DMS53 (cell line): Measurements from ENCODE around the gene CTIF.

Source experiments
- DNase-seq: peaks from one replicate; lab custom pipeline; 2025; lab: John Stamatoyannopoulos, UW

CTIF gene

DNA sequence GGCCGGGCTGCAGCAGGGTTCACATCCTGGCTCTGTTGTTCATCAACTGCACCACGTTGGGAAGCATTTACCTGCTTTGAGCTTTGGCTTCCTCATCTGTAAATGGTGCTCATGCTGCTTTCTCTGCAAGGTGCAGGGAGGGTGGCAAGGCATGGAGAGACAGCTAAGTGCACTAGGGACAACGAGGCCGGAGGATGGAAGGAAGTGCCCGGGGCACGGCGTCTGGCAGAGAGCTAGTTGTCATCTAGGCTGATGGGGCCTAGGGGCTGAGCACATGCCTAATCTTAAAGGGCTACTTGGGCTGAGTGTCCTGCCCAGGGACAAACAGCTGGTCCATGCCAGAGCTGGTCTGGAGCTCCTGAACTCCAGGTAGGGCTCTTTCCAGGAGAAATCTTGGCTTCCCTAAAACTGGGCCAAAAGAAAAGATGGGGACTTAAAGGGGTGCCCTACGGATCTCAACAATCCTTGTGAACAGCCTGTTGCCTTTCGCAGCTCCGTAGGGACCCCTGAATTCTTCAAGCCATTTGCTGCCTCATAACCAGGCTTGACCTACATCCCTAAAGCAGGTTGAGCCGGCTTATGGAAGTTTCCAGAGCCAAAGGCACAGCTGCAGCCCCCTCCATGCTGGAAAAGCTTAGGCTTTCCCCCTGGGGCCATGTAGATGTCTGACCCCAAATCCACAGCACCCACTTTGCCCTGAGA is 281.1 kb downstream of the CTIF start:
- no peak for DNase-seq

DNA sequence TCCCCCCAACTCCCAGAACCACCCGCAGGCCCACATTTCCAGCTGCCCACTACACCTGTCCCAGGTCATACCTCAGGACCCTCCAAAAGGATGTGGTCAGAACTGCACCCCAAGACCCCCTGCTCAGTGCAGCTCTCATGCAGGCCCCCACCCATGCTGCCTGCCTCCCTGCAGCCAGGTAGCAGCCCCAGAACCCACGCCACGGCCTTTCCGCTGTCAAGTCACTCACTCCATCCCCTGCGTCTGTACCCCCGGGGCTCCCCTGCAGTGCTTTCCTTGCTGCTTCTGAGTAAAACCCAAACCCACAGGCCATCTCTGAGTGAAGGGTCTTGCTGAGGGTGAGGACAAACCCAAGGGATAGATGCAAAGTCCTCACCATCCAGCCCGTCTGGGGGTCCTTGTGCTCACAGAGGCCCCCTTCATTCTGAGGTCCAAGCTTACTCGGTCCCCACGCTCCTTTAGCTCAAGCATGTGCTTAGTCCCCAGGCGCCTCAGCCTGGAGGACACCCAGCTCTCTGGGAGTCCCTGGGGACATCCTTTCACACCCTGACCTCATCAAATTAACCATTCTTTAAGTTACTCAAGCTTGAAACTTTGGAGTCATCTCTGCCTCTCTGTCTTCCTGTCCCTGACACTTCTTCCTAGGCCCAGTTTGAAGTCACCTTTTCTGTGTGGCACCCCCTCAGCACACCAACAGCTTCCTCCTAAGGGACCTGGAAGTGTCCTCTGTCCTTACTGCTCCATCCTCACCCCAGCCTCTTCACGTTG is 281.8 kb downstream of the CTIF start:
- DNase-seq = no peak

DNA sequence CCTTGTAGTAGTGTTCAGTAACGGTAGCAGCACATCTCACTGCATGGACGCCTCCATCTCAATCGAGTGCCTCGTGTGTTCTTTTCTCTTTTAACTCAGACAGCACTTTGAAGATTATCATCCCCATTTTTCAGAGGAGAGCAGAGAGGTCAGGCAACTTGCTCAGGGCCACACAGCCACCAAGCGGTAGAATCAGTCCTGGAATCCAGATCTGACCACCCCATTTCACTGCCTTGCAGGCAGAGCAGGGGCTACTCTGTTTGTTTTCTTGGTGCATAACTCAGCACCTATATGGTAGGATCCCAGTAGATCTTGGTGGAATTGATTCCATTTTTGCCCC is 282.4 kb downstream of the CTIF start:
- DNase-seq = no peak

DNA sequence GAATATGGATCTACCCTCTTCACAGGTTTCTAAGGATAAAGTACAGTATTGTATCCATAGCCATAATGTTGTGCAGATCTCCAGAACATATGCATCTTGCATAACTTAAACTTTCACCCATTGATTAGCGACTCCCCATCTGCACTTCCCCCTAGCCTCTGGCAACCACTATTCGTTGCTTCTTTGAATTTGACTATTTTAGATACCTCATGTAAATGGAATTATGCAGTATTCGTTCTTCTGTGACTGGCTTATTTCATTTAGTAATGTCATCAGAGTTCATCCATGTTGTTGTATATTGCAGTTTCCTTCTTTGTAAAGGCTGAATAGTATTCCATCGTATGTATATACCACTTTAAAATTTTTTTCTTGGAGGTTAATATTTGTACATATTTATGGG is 283.0 kb downstream of the CTIF start:
- no peak for DNase-seq

DNA sequence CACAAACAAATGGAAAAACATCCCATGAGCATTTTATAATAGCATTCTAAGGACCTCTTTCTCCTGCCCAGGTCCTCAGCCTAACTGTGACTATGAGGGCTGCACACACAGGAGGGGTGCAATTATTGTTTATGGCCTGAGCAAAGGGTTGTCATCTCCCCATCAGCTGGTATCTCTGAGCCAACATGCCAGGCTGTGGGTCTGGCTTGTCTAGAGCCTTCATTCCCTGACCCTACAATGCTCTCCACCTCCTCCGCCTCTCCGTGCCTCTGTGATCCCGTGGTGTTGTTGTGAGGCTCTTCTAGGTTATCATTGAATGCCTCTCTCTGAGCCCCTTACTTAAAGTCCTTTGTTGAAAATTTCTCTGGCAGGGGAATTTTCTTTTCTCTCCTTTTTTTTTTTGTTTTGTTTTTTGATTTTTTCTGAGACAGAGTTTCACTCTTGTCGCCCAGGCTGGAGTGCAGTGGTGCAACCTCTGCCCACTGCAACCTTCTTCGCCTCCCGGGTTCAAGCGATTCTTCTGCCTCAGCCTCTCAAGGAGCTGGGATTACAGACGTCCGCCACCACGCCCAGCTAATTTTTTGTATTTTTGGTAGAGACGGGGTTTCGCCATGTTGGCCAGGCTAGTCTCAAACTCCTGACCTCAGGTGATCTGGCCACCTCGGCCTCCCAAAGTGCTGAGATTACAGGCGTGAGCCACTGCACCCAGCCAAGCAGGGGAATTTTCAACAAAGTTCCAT is 285.6 kb downstream of the CTIF start:
- DNase-seq = no peak

DNA sequence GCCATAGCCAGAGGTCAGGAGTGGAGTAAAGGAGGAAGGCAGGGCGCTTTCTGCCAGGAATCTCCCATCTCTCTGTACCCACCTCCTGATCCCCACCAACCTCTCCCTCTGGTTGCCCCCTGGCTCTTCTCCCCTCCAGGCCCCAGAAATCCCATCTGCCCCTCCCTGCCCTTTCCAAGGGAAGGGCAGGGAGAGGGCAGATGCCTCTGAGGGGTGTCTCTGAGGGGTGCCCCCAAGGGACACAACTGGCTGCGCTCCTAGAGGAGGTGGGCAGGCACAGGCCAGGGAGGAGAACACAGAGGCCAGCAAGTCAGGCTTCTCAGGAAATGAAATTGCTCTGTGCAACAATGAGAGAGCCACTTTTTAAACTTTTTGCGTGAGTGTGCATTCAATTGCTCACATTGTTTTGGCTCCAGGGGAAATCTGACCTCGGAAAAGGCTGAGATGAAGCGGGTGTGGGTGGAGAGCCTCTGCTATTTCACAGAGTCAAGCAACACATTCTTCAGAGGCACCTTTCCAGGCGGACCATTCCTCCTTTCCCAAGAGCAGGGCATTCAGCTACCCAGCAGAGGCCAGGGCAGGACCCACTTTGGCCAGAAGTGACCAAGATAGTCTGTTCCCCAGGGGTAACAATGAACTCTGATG is 286.4 kb downstream of the CTIF start:
- DNase-seq = no peak

DNA sequence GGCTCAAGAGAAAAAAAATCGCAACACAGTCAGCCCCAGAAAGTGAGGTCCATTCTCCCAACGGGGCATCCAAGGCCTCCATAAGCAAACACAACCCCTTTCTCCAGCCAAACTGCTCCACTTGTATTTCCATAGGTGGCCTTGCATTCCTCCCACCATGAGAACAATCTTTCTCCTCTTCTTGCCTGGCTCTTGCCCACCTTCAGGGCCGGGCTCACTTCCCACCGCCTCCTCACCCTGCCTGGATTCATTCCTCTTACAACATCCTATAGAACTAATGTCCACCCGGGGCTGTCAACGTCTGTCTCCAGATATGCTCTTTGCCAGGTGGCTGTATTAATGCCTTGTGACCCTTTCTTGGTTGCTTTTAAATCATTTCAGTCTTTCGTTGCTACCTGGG is 287.4 kb downstream of the CTIF start:
- no peak for DNase-seq

DNA sequence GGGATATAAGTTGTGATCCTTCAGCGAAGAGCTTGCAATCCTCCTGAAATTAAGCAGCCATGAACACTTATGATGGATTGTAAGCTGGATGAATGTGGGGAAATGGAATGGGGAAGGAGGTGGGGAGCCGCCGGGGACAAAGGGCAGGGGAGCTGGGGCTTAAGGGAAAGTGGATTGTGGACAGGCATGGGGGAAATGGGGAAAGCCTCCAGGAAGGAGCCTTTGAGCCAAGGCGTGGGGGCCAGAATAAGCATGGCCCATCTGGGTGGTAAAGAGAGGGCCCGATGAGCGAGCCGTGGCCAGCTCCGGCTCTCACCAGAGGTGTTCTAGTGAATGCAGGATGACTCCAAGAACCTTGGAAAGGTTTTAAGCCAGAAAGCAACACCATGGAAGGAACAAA is 288.0 kb downstream of the CTIF start:
- DNase-seq = no peak

DNA sequence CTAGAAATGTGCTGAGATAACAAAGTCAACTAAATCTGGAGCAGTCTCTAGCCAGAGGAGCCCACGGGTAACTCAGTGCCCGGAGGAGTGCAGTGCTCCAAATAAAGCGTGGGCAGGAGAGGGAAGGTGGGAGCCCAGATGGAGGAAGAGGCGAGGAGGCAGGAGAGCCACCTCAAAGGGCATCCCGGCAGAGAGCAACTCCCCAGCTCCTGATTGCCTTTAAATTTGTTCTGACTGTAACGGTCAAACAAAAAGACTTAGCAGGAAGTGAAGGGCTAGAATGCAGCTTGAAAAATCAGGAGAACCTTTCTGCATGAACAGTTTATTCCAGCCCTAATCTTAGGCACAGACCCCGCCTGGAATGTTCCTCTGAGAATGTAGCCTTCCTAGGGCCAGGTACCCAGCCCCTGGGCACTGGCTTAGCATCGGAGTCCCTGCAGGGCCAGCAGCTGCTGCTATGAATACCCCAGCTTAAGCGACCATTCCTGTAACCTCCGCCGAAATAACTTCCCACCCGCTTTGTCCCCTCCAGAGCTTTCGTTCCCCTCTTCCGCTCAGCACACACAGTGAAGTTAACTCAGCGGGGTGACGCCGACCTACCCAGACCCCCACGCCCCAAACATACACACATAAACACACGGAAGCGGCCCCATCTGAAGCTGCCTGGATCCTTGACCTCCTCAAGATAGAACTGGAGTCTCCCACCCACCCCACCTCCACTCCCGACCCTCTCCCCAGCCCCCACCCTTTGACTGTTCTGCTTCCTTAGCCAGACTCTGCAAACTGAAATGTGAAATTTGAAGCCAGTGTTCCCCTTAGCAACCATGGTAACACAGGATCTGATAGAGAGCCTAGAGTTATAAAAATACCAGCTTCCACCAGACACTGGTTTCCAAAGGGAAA is 288.7 kb downstream of the CTIF start:
- peak; percentile 23 for DNase-seq

DNA sequence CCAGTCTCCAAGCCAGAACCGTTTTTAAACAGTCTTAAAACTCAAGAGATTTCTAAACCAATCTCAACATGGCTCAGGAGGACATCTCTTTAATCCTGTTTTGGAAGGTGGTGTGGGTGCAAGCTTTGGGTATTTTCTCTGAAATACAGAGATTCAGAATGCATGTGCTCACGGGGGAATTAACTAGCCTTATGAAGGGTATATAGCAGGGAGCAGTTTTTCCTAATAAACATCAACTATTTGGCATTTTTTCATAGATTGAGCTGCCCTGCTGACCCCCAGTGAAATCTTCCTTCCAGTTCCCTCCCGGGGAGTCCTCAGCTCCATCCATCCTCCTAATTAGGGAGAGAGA is 289.3 kb downstream of the CTIF start:
- no peak for DNase-seq

DNA sequence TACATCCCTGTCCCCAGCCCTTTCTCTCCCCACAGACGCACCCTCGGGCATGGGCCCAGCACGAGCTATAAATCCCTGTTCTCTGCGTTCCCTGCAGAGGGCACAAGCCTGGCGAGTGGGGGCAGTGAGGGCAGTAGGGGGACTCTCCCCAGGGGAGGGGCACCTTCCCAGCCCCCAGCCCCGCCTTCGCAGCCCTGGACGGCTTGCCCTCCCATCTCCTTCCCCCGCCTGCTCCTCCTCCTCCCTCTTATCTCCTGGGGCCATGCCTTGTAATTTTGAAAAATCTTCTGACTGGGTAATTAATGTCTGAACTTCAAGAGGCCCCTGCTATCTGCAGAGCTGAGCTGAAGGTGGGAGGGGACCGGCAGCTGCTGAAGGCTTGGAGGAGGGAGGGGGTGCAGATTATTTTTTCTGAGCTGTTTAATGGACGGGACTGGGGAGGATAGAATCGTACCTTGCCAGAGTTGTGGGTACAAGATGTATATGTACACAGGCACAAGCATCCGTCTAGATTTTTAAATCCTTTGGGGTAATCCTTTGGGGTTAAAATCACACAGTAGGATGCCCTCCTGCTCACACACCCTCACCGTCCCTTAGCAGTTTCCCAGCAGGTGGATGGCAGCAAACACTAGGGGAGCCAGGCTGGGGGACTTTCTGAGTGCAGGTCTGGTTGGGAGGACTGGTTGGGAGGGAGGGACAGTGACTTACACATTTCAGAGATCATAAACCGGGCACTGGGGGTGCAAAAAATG is 290.0 kb downstream of the CTIF start:
- no peak for DNase-seq

DNA sequence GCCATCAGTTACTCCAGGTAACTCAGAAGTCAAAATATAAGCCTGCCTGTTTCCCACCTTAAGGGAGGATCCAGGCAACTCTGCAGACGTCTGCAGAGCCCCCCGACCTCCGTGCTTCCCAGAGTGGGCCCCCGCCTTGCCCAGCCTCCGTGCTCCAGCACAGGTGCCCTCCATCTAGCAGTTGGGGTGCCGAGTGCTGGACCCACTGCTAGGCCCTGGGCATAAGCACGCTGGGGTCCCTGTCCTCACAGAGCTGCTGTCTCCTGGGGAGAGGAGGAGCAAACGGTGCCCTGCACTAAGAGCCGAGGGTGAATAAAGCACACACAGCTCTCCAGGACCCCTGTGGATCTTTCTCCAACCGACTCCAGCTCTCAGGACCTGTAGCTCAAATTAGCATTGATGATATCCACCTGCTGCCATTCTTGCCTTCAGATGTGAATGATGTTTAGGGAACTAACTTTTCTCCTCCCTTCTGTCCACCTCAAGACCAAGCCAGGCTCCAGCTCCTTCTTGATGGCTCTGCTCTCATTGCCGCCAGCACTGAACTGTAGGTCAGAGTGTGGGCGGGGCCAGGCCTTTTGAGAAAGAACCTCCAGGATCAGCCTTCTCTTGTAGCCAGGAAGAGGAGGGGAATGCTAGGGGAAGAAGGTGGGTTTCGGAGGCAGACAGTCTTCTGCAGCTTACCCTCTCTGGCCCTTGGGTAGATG is 290.8 kb downstream of the CTIF start:
- DNase-seq = no peak

DNA sequence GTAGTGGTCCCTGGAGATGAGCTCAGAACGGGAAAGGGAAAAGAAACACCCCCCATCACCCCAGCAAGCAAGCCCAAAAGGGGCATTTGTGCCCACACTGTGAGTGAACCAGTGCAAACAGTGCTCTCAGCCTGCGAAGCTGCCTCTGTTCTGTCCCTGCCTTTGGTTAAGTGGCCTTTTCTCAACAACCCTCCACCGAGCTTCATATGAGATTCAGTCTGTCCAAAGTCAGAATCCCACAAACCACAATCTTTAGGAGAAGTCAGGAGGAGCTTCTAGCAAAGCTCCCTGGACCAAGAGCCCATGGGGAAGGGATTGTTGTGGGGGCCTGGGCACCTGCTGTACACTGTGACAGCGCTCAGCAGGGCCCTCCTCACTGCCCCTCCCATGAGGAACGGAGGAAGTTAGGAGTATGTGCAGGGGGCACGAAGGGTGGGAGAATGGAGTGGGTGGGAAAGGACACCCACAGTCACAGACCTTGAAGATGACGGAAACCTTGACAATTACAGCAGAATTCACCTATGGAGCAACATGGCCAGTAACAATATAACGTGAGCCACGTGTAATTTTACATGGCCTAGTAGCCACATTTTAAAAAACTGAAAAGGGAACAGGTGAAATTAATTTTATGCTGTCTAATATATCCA is 292.4 kb downstream of the CTIF start:
- DNase-seq = no peak

DNA sequence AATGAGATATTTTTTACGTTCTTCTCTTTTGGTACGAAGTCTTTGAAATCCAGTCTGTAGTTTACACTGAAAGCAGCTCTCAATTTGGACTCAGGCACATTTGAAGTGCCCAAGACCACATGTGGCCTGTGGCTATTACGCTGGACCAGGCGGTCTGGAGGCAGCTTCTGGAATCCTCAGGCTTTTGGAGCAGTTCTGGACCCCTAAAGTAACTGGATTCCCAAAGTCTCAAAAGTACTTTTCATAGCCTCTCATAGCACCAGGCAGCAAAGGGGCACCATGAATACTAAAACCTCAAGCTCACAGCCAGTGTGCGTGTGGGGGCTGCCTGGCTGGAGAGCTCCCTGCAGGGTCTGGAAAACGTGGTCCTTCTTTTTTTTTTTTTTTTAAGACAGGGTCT is 293.0 kb downstream of the CTIF start:
- DNase-seq = no peak

DNA sequence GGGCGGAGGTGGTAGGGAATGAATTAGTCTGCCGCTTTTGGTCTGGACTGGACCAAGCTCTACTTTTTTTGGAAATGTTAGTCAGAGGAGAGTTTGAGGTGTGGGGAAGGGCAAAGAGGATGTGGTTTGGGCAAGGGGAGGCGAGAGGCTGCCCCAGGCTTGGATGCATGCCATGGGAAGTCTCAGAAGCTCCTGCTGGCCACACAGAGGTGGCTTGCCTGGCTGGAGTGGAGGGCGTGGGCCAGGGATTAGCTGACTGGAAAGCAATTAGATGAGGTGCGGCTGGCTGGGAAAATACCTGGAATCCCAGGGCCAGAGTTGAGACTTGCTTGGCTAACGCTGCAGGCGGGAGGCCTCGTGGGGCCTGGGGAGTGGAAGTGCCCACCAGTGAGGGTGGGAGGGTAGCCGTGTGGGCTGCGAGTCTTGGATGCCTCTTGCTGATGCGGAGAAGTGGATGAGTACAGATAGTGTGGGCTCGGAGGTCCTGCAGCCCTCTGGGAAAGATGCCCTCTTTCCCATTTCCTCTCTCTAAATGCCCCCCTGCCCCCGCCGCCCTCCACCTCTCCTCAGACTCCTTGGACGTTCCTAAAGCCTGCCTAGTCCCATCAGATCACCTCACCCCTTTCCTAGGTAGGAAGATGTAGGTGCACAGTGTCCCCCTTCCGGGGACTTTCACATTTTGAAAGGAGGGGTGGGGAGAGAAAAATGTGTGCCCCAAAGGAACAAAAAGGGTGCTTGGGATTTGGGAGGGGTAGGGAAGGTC is 294.3 kb downstream of the CTIF start:
- DNase-seq = no peak

DNA sequence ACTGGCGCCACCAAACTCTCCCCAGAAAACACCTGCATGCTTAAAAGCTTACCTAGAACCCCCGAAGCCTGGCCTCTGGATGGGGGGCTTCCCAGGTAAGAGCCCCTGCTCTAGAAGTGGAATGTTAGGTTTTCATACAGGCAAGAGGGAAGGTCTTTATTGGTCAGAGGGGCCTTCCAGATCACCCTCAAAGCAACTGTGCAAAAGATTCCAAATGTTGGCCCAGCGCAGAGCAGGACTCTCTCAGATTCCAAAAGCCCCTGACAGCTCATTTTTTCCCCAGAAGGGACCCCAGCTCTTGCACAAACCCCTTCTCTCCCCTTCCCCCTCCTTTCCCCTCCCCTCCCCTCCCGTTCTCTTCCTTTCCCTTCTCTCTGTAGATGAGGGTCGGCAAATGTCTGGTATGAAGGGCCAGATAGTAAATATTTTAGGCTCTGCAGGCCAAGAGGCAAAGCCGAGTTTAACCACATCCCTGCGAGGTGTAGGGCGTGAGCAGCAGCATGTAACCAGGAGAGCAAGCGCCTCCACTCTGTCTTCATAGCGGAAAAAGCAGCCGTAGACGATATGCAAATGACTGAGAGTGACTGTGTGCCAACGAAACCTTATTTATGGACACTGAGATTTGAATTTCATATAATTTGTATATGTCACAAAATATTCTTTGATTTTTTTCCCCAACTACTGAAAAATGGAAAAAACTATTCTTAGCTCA is 295.0 kb downstream of the CTIF start:
- no peak for DNase-seq

DNA sequence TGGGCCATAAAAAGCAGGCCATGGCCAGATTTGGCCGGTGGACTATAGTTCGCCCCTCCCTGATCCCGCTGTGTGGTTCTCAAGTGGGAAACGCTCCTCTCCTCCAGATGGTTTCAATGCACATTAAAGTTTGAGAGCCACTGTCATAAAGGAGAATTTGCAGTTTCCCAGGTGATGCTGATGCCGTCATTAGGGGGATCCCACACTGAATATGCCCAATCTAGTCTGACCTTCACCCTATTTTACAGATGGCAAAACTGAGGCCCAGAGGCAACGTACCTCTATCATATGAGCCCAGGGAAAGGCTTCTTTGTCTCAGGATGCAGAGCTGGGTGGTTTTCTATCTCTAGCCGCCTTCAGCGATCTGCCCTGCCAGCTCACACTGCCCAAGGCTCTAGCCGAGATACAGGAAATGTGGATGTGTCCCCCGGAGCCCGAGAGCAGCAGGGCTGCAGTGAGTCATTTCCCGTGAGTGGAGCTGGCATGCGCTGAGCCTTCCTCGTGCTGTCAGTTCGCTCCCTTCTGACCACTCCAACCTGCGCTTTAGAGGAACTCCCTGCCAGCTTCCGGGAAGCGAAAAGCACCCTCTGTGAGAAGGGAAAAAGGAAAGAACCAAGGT is 295.7 kb downstream of the CTIF start:
- DNase-seq = no peak

DNA sequence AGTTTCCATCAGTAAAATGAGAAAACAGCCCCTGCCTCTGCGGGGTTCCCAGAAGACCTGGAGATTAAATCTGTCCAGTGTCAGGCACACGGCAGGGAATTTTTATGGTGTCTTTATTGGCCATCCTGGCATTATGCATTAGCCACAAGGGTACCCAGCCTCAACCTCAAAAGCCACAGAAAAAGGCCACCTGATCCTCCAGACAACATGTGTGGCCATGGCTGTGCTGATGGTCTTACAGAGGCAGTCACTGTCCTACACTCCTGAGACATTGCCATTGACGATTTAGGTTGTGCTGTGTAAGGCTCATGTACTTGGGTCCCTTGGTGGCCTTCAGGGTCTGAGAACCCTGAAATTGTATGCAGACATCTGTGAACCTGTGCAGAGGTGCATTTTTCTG is 296.3 kb downstream of the CTIF start:
- DNase-seq = no peak
